ENCODE results near the gene RASA1.
A peak's percentile ranks its signal among the peaks of the same experiment; 100 is the strongest.

Gene RASA1

DNA sequence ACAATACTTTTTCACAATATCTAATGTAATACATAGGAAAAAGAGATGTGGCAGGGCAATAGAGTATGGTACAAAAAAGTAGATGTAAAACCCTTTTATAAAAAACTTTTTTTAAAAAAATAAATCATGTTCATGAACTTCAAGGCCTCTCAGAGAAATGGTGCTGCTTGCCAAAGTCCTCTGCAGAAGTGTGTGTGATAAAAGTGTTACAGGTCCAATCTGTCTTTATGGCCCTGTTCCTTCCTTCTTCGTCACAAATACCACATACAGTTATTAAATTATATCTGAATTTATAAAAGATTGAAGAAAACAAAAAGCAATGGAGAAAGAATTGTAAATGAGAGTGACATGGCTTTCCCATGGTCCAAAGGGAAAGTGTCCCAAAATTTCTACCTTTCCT lies 166.8 kb downstream of the RASA1 start:
- no peak for DNase-seq
- no peaks in the 10 kb centered on the region for H3K27me3 Mint-ChIP-seq (ENCODE audit: low read depth, poor library complexity)
- H3K36me3 Mint-ChIP-seq (ENCODE audit: low read depth) = no peaks in the 10 kb centered on the region
- H3K9me3 Mint-ChIP-seq = peaks cover under 1% of the 10 kb centered on the region
- H3K4me3 Mint-ChIP-seq = no peak overlapping the region
- no peak overlapping the region for H3K27ac Mint-ChIP-seq
- no peaks in the 10 kb centered on the region for H3K4me1 Mint-ChIP-seq
- TF ChIP-seq, protein P1, sequence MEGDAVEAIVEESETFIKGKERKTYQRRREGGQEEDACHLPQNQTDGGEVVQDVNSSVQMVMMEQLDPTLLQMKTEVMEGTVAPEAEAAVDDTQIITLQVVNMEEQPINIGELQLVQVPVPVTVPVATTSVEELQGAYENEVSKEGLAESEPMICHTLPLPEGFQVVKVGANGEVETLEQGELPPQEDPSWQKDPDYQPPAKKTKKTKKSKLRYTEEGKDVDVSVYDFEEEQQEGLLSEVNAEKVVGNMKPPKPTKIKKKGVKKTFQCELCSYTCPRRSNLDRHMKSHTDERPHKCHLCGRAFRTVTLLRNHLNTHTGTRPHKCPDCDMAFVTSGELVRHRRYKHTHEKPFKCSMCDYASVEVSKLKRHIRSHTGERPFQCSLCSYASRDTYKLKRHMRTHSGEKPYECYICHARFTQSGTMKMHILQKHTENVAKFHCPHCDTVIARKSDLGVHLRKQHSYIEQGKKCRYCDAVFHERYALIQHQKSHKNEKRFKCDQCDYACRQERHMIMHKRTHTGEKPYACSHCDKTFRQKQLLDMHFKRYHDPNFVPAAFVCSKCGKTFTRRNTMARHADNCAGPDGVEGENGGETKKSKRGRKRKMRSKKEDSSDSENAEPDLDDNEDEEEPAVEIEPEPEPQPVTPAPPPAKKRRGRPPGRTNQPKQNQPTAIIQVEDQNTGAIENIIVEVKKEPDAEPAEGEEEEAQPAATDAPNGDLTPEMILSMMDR (IDR thresholded peaks at IDR 0.05) = no peak

GRCh38 chr5:87435144-87435694 lies 167.5 kb downstream of the RASA1 start:
- TF ChIP-seq, protein P1 (IDR thresholded peaks at IDR 0.05) = no peak
- H3K36me3 Mint-ChIP-seq (ENCODE audit: low read depth) = no peaks in the 10 kb centered on the region
- peaks cover 8% of the 10 kb centered on the region for H3K9me3 Mint-ChIP-seq

GRCh38 chr5:87437724-87438123 lies 170.0 kb downstream of the RASA1 start:
- TF ChIP-seq, protein P1 (IDR thresholded peaks at IDR 0.05) = no peak
- H3K9me3 Mint-ChIP-seq = peaks cover 9% of the 10 kb centered on the region
- peak overlapping the region; percentile 10 for H3K27ac Mint-ChIP-seq
- H3K27me3 Mint-ChIP-seq (ENCODE audit: low read depth, poor library complexity) = peaks cover 3% of the 10 kb centered on the region
- no peaks in the 10 kb centered on the region for H3K4me1 Mint-ChIP-seq
- no peak overlapping the region for H3K4me3 Mint-ChIP-seq
- no peaks in the 10 kb centered on the region for H3K36me3 Mint-ChIP-seq (ENCODE audit: low read depth)
- no peak for DNase-seq

More at GRCh38 chr5:87435144-87435694, 167.5 kb downstream of the RASA1 start:
- Mint-ChIP-seq H3K27me3 (ENCODE audit: low read depth, poor library complexity) (no peaks in the 10 kb centered on the region), H3K27ac (no peak overlapping the region), H3K4me3 (no peak overlapping the region), H3K4me1 (no peaks in the 10 kb centered on the region)
- no peak for DNase-seq

DNA sequence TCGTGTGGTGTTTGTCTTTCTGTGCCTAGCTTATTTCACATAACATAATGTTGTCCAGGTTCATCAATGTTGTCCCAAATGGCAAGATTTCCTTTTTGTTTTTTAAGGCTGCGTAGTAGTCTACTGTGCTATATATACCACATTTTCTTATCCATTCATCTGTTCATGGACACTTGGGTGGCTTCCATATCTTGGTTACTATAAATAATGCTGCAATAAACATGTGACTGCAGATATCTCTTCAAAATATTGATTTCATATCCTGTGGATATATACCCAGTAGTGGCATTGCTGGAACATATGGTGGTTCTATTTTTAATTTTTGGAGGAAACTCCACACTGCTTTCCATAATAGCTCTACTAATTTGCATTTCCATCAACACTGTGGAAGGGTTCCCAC lies 170.5 kb downstream of the RASA1 start:
- DNase-seq = no peak
- Mint-ChIP-seq H3K27me3 (ENCODE audit: low read depth, poor library complexity) (peaks cover 3% of the 10 kb centered on the region), H3K9me3 (peaks cover 9% of the 10 kb centered on the region), H3K27ac (peak overlapping the region; percentile 10), H3K36me3 (ENCODE audit: low read depth) (no peaks in the 10 kb centered on the region), H3K4me3 (no peak overlapping the region), H3K4me1 (no peaks in the 10 kb centered on the region)
- TF ChIP-seq, protein P1 (IDR thresholded peaks at IDR 0.05) = no peak
